Activated CD8-positive, alpha-beta T cell treated with anti-CD3 and anti-CD28 coated beads for 36 hours (primary cell): ENCODE data around the gene HS6ST1. TPM values are rescaled to one million over a fixed set of nuclear protein-coding genes. Genes with fewer than 3 reads are reported as not detected.

Experiments used
- ATAC-seq: fragments of 200-7000 bp; cut with Tn5 transposase; one replicate; pipeline ENCODE4 v1.10.0; 2021; ENCODE audit warnings: mild to moderate bottlenecking, moderate library complexity
- CTCF ChIA-PET: fragments of 350-600 bp; sonication (Branson Sonifier 250); formaldehyde crosslinking; loops from one replicate; lab custom pipeline; 2021; ENCODE audit warnings: antibody characterized with exemption; lab: Charles Lee
- POLR2A ChIA-PET: fragments of 350-600 bp; sonication (Branson Sonifier 250); formaldehyde crosslinking; loops from one replicate; lab custom pipeline; 2021; ENCODE audit warnings: antibody characterized with exemption; lab: Charles Lee
- DNase-seq: peaks from one replicate; pipeline ENCODE4 v3.0.0-alpha.2; 2020
- H3K27ac Mint-ChIP-seq: one replicate; pipeline ENCODE4 v1.8.0; 2021; ENCODE audit warnings: mild to moderate bottlenecking, mixed read lengths
- H3K27me3 Mint-ChIP-seq: one replicate; pipeline ENCODE4 v1.8.0; 2021; ENCODE audit warnings: mixed read lengths
- H3K36me3 Mint-ChIP-seq: one replicate; pipeline ENCODE4 v1.8.0; 2021; ENCODE audit warnings: low read depth, mixed read lengths
- H3K4me1 Mint-ChIP-seq: one replicate; pipeline ENCODE4 v1.8.0; 2021; ENCODE audit warnings: low read depth, mixed read lengths
- H3K4me3 Mint-ChIP-seq: one replicate; pipeline ENCODE4 v1.8.0; 2021; ENCODE audit warnings: mild to moderate bottlenecking, moderate library complexity, mixed read lengths
- H3K9me3 Mint-ChIP-seq: one replicate; pipeline ENCODE4 v1.8.0; 2021; ENCODE audit warnings: mixed read lengths
- intact Hi-C: fragments of 100-400 bp; cut with micrococcal nuclease; formaldehyde crosslinking; loops from one replicate; pipeline ENCODE4 v1.10.0; 2022
- total RNA-seq, 2 experiments: library from RNA; stranded (reverse); gene quantifications; one replicate each; pipeline ENCODE4 v1.2.3, GENCODE V29; 2021
- TF ChIP-seq, protein P1 (sequence below): fragments of 200-600 bp; IDR thresholded peaks from one replicate; pipeline ENCODE4 v1.8.0; 2022; ENCODE audit warnings: antibody characterized with exemption, mild to moderate bottlenecking

HS6ST1 gene
- total RNA-seq, 2 experiments from 2014 or later = 12.5 to 13.0 TPM

DNA sequence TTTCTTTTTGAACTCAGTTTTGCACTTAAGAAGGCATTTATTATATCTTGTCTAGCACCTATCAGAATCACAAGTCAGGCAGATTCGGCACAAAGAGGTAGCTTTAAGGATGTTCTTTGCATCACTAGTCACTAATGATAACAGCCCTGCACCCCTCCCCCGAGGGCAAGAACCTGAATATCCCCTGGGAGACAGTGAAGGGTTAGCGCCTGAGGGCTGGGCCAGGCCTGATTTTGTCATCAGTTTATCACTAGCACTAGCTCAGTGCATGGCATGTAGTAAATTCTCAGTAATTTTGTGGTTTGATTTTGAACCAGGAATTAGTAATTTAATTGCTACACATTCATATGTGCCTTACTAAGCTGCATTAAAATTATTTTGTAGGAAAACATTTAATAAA, 23.9 kb upstream of the HS6ST1 start:
- Mint-ChIP-seq H3K27me3 (no peaks in the 10 kb centered on the region), H3K4me3 (no peak overlapping the region), H3K4me1 (no peaks in the 10 kb centered on the region), H3K27ac (no peak overlapping the region), H3K36me3 (no peaks in the 10 kb centered on the region), H3K9me3 (peaks cover 10% of the 10 kb centered on the region)
- DNase-seq (no peak), ATAC-seq (no peak)
- CTCF ChIA-PET = no interaction called here
- POLR2A ChIA-PET = no interaction called here
- intact Hi-C loops = no loop called here
- TF ChIP-seq, protein P1, sequence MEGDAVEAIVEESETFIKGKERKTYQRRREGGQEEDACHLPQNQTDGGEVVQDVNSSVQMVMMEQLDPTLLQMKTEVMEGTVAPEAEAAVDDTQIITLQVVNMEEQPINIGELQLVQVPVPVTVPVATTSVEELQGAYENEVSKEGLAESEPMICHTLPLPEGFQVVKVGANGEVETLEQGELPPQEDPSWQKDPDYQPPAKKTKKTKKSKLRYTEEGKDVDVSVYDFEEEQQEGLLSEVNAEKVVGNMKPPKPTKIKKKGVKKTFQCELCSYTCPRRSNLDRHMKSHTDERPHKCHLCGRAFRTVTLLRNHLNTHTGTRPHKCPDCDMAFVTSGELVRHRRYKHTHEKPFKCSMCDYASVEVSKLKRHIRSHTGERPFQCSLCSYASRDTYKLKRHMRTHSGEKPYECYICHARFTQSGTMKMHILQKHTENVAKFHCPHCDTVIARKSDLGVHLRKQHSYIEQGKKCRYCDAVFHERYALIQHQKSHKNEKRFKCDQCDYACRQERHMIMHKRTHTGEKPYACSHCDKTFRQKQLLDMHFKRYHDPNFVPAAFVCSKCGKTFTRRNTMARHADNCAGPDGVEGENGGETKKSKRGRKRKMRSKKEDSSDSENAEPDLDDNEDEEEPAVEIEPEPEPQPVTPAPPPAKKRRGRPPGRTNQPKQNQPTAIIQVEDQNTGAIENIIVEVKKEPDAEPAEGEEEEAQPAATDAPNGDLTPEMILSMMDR = no peak

DNA sequence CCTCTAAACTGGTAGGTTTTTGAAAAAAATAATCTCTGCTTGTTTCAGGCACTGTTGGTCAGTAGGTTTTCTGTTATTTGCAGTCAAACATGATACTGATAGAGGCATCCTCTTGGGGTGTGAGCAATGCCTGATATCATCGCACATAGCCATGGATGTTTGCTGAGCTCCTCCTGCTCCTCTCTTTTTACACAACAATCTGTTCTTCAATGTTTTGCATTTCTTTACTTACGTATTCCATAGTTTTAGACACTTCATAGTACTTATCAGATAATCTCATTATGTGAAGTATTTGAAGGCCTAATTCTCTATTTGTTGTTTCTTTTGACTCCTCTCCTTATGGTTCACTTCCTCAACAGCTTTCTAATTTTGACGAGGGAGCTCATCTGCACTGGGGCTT, 23.0 kb upstream of the HS6ST1 start:
- DNase-seq (no peak), ATAC-seq (no peak)
- H3K9me3 Mint-ChIP-seq = peaks cover 10% of the 10 kb centered on the region
- no peaks in the 10 kb centered on the region for H3K36me3 Mint-ChIP-seq
- no peaks in the 10 kb centered on the region for H3K27me3 Mint-ChIP-seq
- ChIA-PET POLR2A (no interaction called here), CTCF (no interaction called here)
- TF ChIP-seq, protein P1 = no peak
- no peak overlapping the region for H3K27ac Mint-ChIP-seq
- H3K4me3 Mint-ChIP-seq = no peak overlapping the region
- H3K4me1 Mint-ChIP-seq = no peaks in the 10 kb centered on the region
- intact Hi-C loops = no loop called here

DNA sequence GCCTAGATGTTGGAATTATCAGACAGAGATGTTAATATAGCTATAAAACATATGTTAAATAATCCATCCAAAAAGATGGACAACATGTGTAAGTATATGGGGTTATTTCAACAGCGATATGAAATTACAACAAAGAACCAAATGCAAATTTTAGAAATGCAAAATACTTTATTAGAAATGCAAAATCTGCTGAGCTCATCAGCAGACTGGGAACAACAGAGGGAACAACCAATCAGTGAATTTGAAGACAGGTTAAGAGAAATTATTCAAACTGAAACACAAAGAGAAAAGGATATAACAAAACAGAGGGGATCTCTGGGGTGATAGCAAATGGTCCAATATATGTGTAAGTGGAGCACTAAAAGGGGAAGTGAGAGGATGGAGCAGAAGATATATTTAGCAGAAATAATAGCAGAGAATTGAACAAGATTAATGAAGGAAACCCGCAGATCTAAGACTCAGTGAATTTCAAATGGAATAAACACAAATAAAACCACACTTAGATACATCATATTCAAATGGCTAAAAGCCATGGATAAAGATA, 13.5 kb upstream of the HS6ST1 start:
- no peak for ATAC-seq

DNA sequence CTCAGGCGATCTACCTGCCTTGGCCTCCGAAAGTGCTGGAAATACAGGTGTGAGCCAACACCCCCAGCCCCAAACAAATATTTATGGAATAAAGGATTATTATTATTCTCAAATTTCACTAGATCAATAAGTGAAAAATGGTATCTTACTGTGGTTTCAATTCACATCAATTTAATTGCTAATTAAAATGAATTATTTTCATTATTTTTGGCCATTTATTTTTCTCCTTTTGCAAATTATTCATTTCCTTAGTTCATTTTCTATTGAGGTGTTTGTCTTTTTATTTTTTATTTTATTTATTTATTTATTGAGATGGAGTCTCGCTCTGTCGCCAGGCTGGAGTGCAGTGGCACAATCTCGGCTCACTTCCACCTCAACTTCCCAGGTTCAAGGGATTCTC, 11.9 kb upstream of the HS6ST1 start:
- no peak overlapping the region for H3K4me3 Mint-ChIP-seq
- H3K9me3 Mint-ChIP-seq = peaks cover 10% of the 10 kb centered on the region
- intact Hi-C loops = no loop called here
- H3K27me3 Mint-ChIP-seq = peaks cover 7% of the 10 kb centered on the region
- no peak overlapping the region for H3K27ac Mint-ChIP-seq
- peaks cover 8% of the 10 kb centered on the region for H3K36me3 Mint-ChIP-seq
- ATAC-seq = no peak
- POLR2A ChIA-PET = no interaction called here
- CTCF ChIA-PET = no interaction called here
- H3K4me1 Mint-ChIP-seq = peaks cover 8% of the 10 kb centered on the region
- no peak for DNase-seq
- TF ChIP-seq, protein P1 = no peak

More for the DNA sequence above, 13.5 kb upstream of the HS6ST1 start:
- Mint-ChIP-seq H3K27ac (no peak overlapping the region), H3K27me3 (peaks cover 7% of the 10 kb centered on the region), H3K36me3 (peaks cover 8% of the 10 kb centered on the region), H3K4me1 (peaks cover 8% of the 10 kb centered on the region), H3K4me3 (no peak overlapping the region), H3K9me3 (peaks cover 10% of the 10 kb centered on the region)
- intact Hi-C loops = no loop called here
- DNase-seq = no peak
- ChIA-PET POLR2A (no interaction called here), CTCF (no interaction called here)
- TF ChIP-seq, protein P1 = no peak

DNA sequence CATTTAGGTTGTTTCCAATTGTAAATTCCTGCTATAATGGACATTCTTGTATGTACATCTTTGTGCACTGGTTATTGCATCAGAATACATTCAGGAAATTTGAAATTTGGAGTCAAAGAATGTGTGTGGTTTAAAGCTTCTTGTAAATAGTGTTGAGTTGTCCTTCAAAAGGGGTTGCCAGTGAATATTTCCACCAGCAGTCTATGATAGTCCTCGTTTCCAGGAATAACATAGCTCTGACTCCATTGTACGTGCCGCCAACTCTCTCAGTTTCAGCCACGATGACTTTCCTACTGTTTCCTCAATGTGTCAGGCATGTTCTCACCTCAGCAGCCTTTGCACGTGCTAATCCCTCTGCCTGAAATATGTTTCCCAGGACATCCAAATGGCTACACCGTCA, 10.9 kb upstream of the HS6ST1 start:
- peak; percentile 13 for ATAC-seq
- CTCF ChIA-PET = no interaction called here
- H3K27ac Mint-ChIP-seq = peak overlapping the region; percentile 21

More for the DNA sequence above, 10.9 kb upstream of the HS6ST1 start:
- H3K9me3 Mint-ChIP-seq = peaks cover 10% of the 10 kb centered on the region
- H3K36me3 Mint-ChIP-seq = peaks cover 8% of the 10 kb centered on the region
- intact Hi-C loops = no loop called here
- no peak overlapping the region for H3K4me3 Mint-ChIP-seq
- H3K27me3 Mint-ChIP-seq = peaks cover 7% of the 10 kb centered on the region
- H3K4me1 Mint-ChIP-seq = peaks cover 8% of the 10 kb centered on the region
- DNase-seq = peak; percentile 28
- POLR2A ChIA-PET = interaction anchor here (0.6 kb wide), 1 partner anchor 200 kb away, joined by 3 read pairs; no protein-coding TSS in a partner anchor
- TF ChIP-seq, protein P1 = no peak
